GM19468 (cell line): ENCODE results near the gene CCDC85C.

ENCODE experiments used
- ATAC-seq: cut with Tn5 transposase; IDR thresholded peaks from one replicate; pipeline ENCODE4 v1.9.1; 2021; ENCODE audit warnings: mild to moderate bottlenecking, moderate library complexity, moderate number of reproducible peaks; ENCODE audit not compliant: unreplicated experiment; ENCODE audit errors: extremely low read depth

CCDC85C gene

DNA sequence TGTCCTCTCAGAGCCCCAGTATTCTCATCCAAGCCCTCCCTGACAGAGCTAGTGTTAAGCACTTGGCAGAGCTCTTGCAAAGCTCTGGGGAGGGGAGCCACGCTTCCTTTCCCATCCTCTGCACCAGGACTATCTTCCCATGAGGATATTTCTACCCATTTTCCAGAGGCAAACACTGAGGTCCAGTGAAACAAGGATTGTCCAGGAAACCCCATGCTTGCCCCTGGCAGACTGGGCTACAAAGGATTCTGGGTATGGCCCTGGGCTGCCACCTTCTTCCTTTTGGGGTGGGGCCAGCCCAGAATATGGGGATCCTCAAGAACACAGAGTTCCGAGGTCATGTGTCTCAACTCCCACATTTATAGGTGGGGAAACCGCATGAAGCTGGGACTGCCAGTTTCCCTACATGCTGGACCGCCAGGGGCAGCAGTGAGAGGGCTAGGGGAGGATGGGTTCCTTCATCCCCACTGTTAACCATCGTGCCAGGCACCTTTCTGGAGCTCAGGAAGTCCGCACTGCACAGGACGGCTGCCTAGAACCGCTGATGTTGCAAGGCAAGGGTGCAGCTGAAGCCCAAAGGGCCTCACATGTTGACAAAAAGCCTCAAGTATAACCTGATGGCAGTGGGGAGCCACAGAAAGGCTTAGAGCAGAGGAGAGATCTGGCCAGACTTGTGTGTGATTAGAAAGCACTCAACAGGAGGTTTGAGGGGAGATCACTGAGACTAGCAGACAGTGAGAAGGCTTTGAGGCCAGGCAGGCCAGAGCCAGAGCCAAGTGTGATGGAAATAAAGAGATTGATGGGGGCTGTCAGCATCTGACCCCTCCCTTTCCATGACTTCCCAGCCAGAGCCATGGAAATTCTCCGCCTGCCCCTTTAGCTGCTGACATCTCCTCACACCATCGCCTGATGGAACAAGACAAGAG is 5.5 kb upstream of the CCDC85C start:
- no peak for ATAC-seq

DNA sequence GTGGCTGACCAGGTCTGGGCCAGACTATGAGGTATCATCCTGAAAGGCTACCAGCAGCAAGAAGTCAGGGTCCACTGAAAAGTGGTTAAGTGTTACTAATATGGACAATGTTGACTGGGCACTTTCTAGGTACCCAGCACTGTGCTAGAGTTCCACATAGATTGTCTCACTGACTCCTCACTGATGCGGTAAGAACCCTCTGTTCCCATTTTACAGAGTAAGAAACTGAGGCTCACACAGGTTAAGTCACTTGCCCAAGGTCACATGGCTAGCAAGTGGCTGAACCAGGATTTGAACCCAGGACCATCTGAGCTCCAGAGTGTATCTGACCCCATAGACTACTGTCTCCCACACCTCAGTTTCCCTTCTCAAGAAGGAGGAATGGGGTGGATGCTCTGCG is 4.6 kb upstream of the CCDC85C start:
- ATAC-seq: no peak

DNA sequence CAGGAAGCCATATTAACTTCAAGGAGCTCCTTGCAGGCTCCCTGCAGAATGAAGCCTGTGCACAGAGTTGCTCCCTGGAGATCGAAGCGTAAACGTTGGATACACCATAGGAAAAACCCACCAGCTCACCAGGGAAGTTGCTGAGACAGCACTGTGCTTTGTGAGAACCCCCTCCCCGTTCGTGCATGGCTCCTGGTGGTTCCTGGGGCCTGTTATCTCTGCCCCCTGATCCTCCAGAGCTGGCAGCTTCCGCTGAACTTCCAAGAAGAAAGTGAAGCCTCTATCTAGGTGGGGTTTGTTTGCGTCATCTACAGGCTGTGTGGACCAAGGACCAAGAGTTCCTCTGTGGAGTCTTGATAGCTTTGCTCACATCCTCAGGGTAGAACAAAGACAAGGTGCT is 2.4 kb upstream of the CCDC85C start:
- no peak for ATAC-seq

DNA sequence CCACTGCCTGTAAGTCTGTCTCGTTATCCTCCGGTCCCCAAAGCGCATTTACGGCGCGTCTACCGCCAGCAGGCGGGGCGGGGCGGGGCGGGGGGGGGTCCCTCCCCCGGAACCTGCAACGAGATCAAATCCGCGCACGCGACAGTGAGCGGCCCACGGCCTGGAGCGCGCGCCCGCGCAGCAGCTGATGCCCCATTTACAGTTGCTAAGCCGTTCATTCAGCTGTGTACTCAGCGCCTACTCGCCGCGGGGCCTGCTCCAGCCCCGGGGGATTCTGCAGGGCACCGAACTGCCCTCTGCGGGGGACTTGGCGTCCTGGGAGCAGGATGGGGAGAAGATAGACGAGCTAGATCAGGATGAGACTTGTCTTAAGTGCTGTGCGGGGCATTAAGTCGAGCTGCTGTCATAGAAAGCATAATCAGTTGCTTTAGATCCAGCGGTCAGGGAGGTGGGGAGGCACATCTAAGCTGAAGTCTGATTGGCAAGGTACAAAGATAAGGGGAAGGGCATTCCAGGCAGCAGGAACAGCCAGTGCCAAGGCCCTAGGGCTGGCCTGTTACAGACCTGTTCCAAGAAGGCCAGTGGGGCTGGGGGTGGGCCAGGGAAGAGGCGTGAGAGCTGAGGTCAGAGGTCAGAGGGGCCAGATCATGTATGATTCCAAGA is 1.4 kb upstream of the CCDC85C start:
- no peak for ATAC-seq

DNA sequence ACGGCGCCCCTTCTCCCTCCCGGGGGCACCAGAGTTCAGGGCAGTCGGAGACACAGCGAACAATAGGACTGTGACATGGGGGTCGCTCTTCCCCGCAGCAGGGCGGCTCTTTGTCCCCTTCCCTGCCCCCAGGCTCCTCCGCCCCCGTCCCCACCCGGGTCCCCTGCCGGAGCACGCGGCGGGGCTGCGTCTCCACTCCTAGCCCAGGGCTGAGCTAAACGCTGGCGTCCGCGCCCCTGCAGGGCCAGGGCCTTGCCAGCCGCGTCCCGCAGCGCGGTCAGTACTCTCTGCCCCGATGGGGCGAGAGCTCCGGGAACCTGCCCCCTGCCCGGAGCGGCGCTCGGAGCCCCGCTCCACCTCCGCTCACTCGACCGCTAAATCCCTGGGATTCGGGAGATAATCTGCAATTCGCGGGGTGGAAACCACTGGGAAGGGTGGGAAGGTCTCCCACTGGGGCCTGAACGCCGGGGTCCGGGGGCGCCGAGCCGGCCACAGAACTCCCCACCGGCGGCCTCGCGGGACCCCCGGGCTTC is 825 bp upstream of the CCDC85C start:
- ATAC-seq: no peak

DNA sequence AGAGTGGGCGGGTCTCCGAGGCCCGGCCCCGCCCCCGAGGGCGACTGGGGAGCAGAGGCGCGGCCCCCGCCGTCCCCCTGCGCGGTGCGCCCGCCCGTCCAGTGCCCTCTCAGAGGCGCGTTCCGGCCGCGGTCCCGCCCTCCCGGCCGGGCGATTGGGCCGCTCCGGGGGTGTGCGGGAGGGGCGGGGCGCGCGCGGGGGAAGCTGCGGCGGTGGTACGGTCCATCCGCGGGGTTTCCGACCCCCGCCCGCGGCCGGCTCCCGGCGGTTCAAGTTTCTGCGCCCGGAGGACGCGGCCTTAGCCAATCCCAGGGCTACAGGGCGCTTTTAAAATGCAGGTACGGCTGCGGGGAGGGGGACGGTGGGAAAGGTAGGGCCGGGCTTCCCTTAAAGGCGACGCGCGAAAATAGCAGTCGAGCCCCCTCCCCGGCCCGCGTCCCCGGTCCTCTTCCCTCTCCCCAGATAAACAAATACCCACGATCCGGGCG is 315 bp upstream of the CCDC85C start:
- ATAC-seq: peak; percentile 83

DNA sequence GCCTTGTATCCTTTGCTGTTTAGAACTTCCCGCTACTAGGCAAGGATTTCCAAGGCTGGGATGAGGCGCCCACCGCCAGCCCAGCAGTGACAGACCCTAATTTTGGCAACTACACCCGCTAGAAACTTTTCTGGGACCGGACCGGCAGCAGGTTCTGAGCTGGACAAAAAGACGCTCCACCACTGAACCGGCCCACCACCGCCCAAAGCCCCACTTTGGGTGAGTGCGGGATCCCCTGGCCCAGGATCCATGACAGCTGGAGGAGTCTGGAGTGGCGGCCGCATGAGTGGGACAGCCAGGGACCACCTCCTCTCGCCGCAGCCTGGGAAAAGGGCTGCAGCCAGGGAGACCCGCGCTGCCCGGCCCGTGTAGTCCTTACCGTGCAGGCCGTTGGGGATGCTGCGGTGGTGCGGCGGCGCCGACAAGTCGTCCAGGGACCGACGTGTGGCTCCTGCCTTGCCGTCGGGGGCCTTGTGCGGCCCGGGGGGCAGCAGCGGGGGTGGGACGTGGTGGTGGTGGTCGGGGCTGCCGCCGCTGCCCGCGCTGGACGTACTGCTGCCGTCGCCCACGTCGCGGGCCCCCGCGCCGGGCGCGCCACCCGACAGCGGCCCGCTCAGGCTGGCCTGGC is 1.1 kb downstream of the CCDC85C start:
- ATAC-seq: no peak

DNA sequence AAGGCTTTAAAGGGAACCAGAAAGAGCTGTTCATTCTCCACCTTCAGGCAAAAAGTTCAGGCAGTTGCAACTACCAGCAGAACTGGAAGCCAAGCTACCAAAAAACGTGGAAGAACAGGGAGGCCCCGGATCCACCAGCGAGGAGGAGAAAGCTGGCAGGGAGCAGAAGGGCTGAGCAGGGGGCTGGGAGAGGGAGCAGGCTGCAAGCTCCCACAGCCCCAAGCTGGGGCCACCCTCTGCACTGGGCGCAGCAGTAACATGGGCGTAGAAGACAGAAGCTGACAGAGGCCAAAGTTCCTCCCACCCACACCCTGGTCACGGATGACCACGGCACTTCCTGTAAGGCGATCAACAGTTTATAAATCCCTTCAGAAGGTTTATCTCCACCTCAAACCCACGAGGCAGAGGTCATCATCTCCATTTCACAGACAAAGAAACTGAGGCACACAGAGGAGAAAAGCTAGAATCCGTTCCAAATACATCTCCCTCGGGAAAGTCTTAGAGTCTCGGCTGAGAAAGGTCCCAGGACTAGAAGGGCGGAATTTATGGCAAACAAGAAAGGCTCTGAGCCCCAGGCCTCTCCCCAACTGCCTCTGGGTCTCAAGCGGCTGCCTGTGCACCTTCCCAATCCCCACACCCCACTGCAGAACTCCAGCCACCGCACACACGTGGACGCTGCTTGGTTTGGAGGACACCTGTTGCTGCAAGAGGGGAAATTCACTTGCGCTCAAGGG is 1.8 kb downstream of the CCDC85C start:
- no peak for ATAC-seq

DNA sequence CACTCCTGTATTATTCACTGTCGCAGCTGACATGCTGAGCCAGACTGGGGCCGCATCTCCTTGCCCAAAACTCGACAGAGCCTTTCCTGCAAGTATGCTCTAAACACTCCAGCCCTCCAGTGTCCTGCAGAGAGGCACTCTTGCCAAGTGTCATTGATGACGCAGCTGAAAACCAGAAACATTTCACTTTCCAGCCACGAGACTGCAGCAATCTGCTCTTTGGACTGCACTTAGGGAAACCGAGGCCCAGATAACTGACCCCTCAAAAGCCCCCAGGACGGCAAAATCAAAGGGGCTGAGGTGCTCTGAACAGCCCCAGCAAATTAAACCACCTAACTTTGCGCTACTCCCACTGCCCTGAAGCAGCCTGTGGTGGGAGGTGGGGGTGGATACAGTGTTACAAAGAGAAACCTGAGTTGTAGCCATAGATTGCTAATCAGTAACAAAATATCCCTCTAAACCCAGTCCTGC is 2.6 kb downstream of the CCDC85C start:
- no peak for ATAC-seq

DNA sequence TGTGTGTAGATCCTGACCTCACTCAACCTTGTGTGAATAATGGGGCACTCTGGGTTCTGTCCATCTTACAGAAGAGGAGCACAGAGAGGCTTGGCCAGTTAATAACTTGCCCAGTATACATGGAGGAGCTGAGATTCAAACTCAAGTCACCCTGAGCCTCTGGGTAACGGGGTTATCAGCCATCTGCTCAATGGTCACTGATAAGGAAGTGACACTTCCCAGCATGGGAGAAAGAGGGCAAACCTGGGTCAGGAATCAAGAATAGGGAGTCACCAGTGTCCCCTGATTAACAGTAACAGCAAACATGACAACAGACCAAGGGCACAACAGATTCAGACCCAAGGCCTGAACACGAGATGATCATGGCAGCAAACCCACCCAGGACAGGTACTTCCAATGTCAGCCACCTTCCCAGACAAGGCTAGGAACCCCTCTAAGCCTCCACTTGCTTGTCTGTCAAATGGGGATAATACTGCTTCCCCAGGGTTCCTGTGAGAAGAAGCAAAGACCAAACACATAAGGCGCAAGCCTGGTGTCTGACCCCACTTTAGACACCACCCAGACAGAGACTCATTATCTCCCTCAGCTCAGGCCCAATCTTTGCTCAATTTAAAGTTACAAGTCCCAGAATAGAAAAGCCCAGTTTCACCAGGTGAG is 3.6 kb downstream of the CCDC85C start:
- ATAC-seq: no peak

DNA sequence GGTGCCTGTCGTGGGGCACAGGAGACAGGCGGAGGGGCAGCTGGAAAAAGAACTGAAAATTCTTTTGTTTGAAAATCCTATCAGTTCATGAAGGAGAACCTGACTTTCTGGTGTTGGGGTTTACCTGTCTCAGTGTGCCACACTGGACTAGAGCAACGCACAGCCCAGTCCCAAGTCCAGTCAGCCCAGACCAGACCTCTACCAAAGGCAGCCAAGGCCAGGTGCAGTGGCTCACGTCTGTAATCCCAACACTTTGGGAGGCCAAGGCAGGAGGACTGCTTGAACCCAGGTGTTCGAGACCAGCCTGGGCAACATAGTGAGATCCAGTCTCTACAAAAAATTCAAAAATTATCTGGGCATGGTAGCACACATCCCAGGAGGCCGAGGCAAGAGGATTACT is 4.6 kb downstream of the CCDC85C start:
- ATAC-seq: no peak

DNA sequence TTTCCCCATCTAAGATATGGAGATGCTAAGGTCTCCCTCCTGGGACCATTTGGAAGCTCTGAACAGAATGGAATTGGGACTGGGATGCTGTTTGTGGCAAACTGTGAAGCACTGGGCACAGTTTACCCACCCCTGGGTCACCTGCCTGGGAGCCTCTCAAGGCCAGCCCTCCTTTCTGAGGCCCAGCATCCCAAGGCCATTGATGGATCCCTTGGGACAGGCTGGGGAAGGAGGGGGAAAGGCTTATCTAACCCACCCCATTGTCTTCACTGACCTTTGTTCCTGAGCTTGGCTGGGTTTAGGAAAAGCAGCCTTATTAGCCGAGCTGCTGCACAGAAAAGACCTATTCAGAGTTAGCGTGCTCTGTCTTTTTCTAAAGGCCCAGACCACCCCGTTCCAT is 5.2 kb downstream of the CCDC85C start:
- ATAC-seq: no peak

DNA sequence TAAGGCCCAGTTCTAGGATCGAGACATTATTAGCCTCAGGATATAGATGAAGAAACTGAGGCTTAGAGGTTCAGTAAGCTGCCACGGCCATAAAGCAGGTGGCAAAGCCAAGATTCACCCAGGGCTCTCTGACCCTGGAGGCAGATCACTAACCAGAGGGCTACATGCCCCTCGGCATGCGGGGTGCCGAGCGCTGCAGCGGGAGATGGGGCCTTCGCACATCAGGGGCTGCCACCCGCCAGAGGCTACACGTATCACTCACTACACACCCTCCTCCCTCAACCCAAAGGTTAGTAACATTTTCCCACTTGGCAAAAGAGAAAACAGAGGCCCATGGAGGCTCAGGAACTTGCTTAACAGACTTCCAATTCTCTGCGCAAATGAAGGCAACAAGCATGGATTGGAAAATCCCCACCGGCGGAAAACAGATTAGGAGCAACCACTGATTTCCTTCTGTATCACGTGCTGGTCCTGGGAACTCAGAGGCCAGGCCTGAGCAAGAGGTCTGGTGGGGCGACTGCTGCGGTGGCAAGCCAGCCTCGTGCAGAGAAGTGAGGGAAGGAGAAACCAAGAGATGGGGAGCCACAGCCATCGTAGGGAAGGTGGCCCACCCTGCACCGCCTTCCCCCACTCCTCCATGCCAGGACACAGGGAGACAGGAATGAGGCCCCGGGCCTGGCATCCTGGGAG is 6.0 kb downstream of the CCDC85C start:
- ATAC-seq: no peak

DNA sequence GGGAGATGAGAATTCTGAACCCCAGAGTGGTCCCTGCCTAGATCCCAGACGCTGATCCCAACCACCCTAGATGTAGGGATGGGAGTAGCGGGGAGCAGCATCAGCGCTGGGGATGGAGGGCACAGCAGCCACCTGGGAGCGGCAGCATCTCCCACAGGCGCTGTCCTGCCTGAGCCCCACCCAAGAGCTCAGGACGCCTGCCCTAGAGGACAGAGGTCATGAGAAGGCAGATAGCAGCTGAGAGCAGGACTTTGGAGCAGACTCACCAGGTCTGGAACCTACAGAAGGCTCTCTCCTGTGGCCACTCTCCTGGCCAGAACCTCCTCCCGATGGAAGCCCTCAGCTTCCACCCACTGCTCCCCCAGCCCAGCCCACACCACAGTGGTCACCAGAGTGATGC is 7.2 kb downstream of the CCDC85C start:
- ATAC-seq: no peak

DNA sequence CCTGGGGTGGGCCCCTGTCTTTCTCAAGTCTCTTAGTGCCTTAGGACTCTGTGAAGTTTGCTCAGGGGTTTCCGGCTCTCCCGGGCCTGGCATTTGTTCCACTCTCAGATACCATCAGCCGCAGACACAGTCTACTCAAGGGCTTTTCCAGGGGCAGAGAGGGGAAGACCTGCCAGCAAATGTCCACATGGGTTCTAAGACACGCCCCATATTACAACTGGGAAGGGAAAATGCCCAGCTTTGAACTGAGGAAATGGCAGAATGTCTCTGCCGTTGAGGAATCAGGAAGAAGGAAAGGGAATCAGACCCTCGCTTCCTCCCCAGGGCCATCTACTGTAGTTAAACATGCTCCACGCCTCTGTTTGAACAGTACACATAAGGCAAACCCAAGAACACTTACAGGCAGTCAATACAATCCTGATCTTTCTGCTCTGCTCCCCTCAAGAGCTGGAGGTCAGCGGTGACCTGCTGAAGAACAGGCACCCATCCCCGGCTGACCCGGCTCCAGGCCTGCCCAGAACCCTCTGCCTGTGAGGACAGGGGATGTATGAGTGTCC is 7.9 kb downstream of the CCDC85C start:
- ATAC-seq: no peak

DNA sequence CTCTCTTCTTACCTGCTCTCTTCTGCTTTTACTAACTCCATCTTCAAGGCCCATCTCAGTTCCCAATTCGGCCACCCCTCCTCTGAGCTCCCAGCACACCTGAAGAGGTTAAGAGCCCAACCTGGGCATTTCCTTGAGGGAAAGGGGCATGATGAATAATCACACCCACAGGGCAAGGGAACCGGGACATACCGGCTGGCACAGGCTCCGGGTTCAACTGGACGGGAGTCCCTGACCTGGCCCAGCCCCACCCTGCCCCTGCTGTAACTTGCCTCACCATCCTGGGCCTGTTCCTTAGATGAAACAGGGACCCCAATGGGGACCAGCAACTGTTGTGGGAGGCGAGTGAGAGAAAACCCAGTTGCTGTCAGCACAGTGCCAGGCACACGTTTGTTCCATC is 8.5 kb downstream of the CCDC85C start:
- ATAC-seq: no peak

DNA sequence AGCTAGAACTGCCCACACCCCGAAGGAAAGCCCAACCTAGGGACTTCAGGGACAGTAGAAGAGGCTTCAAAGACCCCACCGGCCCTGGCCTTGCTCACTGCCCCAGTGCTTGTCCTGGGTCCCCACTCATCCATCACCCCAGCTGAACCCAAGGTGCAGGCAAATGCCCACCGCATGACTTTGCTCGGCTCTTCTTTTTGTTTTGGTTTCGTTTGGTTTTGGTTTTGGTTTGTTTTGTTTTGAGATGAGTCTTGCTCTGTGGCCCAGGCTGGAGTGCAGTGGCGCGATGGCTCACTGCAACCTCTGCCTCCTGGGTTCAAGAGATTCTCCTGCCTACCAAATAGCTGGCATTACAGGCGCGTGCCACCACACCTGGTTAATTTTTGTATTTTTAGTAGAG is 9.0 kb downstream of the CCDC85C start:
- ATAC-seq: peak; percentile 77

DNA sequence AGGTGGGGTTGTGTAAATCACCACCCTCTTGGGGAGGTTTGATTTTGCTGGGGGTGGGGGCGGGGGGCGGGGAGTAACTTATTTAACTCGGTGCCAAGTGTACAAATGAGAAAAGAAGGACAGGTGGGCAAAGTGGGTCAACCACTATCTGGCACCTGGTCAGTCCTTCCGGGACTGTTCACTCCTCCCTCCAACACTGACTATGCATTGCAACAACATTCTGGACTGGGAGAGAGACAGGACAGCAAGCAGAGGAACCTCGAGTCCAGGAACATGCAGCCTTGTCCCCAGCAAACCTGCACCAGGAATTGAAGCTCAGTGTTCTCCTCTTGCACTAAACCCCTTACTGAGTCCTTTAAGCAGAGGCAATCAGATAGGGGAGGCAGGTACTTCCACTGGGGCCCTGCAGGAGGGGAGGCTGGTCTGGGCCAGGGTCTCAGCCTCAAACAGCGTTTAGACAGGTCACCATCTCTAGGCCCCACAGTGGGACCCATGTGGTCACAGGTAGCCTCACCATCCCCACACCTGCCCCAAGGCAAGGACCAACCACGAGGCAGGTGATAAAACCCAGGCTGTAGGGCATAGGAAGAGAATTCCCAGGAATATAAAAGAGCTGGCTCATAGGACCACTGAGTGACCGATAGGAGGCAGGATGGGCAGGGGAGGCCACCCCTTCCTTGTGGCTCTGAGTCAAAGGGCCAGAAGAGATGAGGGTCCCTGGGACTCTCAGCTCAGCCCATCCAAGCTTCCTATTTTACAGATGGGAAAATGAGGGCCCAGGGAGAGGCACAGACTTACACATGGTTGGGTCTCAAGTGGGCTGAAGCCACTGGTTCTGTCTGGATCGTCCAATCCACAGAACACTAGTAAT is 9.8 kb downstream of the CCDC85C start:
- ATAC-seq: no peak
